Lower leg skin (tissue), 3 donors: ENCODE results near the gene PYHIN1.

Experiments
- POLR2A ChIP-seq, 2 donors: fragments of 450-650 bp; IDR thresholded peaks; one replicate each; pipeline ENCODE4 v1.6.1; 2016 to 2017; ENCODE audit warnings: antibody characterized with exemption in 2 of 2, mild to moderate bottlenecking in 1 of 2, moderate library complexity in 1 of 2
- TF ChIP-seq, protein P1 (sequence below), 3 donors: fragments of 450-650 bp; IDR thresholded peaks; one replicate each; pipeline ENCODE4 v1.5.1; 2016; ENCODE audit warnings: antibody characterized with exemption in 3 of 3, mild to moderate bottlenecking in 3 of 3, moderate library complexity in 2 of 3

DNA sequence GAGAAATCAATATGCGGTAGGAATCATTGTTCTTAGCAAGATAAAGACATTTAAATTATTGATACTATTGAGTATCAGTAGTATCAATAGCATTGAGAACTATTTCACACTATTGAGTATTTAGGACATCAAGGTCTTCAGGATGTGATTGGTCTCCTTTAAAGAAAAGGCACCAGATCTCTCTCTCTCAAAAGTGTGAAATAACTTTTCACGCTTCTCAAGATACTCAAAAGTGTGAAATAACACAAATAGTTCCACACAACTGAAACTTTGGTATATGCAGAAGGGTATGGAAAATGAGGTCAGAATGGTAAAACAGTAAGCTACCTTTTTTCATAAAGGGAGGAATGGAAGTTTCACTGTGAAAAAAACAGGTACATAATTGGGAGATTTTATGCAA is 6.7 kb upstream of the PYHIN1 start:
- TF ChIP-seq, protein P1, sequence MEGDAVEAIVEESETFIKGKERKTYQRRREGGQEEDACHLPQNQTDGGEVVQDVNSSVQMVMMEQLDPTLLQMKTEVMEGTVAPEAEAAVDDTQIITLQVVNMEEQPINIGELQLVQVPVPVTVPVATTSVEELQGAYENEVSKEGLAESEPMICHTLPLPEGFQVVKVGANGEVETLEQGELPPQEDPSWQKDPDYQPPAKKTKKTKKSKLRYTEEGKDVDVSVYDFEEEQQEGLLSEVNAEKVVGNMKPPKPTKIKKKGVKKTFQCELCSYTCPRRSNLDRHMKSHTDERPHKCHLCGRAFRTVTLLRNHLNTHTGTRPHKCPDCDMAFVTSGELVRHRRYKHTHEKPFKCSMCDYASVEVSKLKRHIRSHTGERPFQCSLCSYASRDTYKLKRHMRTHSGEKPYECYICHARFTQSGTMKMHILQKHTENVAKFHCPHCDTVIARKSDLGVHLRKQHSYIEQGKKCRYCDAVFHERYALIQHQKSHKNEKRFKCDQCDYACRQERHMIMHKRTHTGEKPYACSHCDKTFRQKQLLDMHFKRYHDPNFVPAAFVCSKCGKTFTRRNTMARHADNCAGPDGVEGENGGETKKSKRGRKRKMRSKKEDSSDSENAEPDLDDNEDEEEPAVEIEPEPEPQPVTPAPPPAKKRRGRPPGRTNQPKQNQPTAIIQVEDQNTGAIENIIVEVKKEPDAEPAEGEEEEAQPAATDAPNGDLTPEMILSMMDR (IDR thresholded peaks at IDR 0.05) = no peak
- TF ChIP-seq POLR2A (IDR thresholded peaks at IDR 0.05) = no peak
